K562 (cell line): Measurements from ENCODE around the gene C1QBP. TPM values are rescaled to one million over a fixed set of nuclear protein-coding genes. Genes with fewer than 3 reads are reported as not detected.

ENCODE experiments used
- ATAC-seq: fragments of 200-7000 bp; cut with Tn5 transposase; 3 replicates; pipeline ENCODE4 v1.9.1; 2020; ENCODE audit warnings: moderate library complexity
- BruUV-seq: library from RNA; stranded (reverse); fragments of 400-500 nt; replicated peaks from 2 replicates; lab custom pipeline; 2021; lab: Mats Ljungman, UMichigan
- CTCF ChIA-PET: fragments of 300-600 bp; formaldehyde crosslinking; extraction: SDS; loops from one replicate; lab custom pipeline; 2021; ENCODE audit warnings: low intra/inter-chr PET ratio; lab: Yijun Ruan, JAX
- POLR2A ChIA-PET: fragments of 300-600, 350-650 bp; sonication (Branson Sonifier 250); formaldehyde crosslinking; extraction: SDS; loops from one replicate; lab custom pipeline; 2021; ENCODE audit warnings: antibody characterized with exemption, inconsistent platforms; lab: Yijun Ruan, JAX
- DNase-seq, 4 experiments: peaks; one replicate each; pipeline versions ENCODE4 v3.0.0 to v3.0.0-alpha.2; 2011 to 2018; ENCODE audit warnings: low spot score in 3 of 4, mixed read lengths in 3 of 4; ENCODE audit errors: extremely low read depth in 1 of 4
- FAIRE-seq: peaks from 2 replicates; lab custom pipeline; 2011; peaks lifted over from hg19 to GRCh38; lab: Jason Lieb, UNC
- H2AFZ ChIP-seq: 2 replicates; pipeline ENCODE4 v1.6.0; 2011; ENCODE audit warnings: low read depth, low read length, control low read depth, inconsistent platforms
- H3K27ac ChIP-seq: fragments of 200-600 bp; 3 replicates; pipeline ENCODE4 v1.8.0; 2011; ENCODE audit warnings: low read depth, mild to moderate bottlenecking, control low read depth, inconsistent platforms, low read length, moderate library complexity, mixed read lengths; ENCODE audit errors: extremely low read depth
- H3K27me3 ChIP-seq, 2 experiments: fragments of 300-600 bp in 1 of 2; 2 replicates in 1 of 2; 3 replicates in 1 of 2; pipeline versions ENCODE4 v1.6.0 to v1.8.0; 2011; ENCODE audit warnings: inconsistent platforms in 2 of 2, low read length in 2 of 2, mild to moderate bottlenecking in 1 of 2, mixed read lengths in 1 of 2, moderate library complexity in 1 of 2; ENCODE audit not compliant: control insufficient read depth in 2 of 2, insufficient read depth in 2 of 2
- H3K36me3 ChIP-seq: fragments of 300-600 bp; 3 replicates; pipeline ENCODE4 v1.8.0; 2011; ENCODE audit warnings: mild to moderate bottlenecking, low read length, inconsistent platforms; ENCODE audit not compliant: control insufficient read depth, insufficient read depth
- H3K4me1 ChIP-seq, 2 experiments: fragments of 200-600 bp in 1 of 2; replicated peaks in 1 of 2; 2 replicates in 1 of 2; 3 replicates in 1 of 2; pipeline versions ENCODE4 v1.5.1 to v1.8.0; 2011; ENCODE audit warnings: inconsistent platforms in 2 of 2, low read length in 2 of 2, mild to moderate bottlenecking in 1 of 2, mixed read lengths in 1 of 2, moderate library complexity in 1 of 2; ENCODE audit not compliant: control insufficient read depth in 2 of 2, insufficient read depth in 2 of 2
- H3K4me2 ChIP-seq: 2 replicates; pipeline ENCODE4 v1.6.1; 2011; ENCODE audit warnings: low read length, control low read depth, inconsistent platforms, mixed read lengths; ENCODE audit not compliant: insufficient read depth
- H3K4me3 ChIP-seq: fragments of 200-600 bp; sonication (generic), shearing (Covaris generic); 2 replicates; pipeline ENCODE4 v1.5.1; 2016; ENCODE audit warnings: control low read depth, inconsistent platforms
- H3K79me2 ChIP-seq: fragments of 200-600 bp; 3 replicates; pipeline ENCODE4 v1.8.0; 2011; ENCODE audit warnings: low read length, inconsistent platforms; ENCODE audit not compliant: control insufficient read depth, insufficient read depth
- H3K9ac ChIP-seq, 2 experiments: 2 replicates each; pipeline versions ENCODE4 v1.6.0 to v1.6.1; 2011; ENCODE audit warnings: low read depth in 2 of 2, low read length in 2 of 2, control low read depth in 1 of 2, inconsistent platforms in 1 of 2, mild to moderate bottlenecking in 1 of 2, mixed read lengths in 1 of 2; ENCODE audit not compliant: insufficient read depth in 1 of 2
- H3K9me1 ChIP-seq: one replicate; pipeline ENCODE4 v1.6.0; 2011; ENCODE audit warnings: inconsistent platforms, mild to moderate bottlenecking, low read length, moderate library complexity; ENCODE audit not compliant: control insufficient read depth, insufficient read depth
- H3K9me3 ChIP-seq: replicated peaks from 2 replicates; pipeline ENCODE4 v1.5.1; 2011; ENCODE audit warnings: low read depth, low read length, inconsistent platforms; ENCODE audit not compliant: control insufficient read depth, insufficient read depth
- H4K20me1 ChIP-seq: replicated peaks from 2 replicates; pipeline ENCODE4 v1.6.1; 2011; ENCODE audit warnings: low read length, inconsistent platforms, mixed read lengths; ENCODE audit not compliant: control insufficient read depth, insufficient read depth
- CTCF ChIP-seq, 3 experiments: IDR thresholded peaks in 2 of 3; conservative IDR thresholded peaks in 1 of 3; 2 replicates each; pipeline ENCODE4 v1.5.1; 2011 to 2012; ENCODE audit warnings: low read length in 3 of 3, mild to moderate bottlenecking in 3 of 3, control low read depth in 2 of 3, improper control_type of control experiment in 1 of 3, inconsistent platforms in 1 of 3, low read depth in 1 of 3, mixed read lengths in 1 of 3, moderate library complexity in 1 of 3; ENCODE audit not compliant: insufficient read depth in 2 of 3
- FOXJ3 ChIP-seq: sonication (generic); formaldehyde crosslinking; IDR thresholded peaks from 2 replicates; pipeline ENCODE4 v1.4.0; 2020; ENCODE audit warnings: mild to moderate bottlenecking, missing genetic modification reagents
- MAFG ChIP-seq: fragments of 450-650 bp; conservative IDR thresholded peaks from 2 replicates; pipeline ENCODE4 v1.6.1; 2016; ENCODE audit warnings: missing genetic modification characterization, missing compliant biosample characterization
- SMAD4 ChIP-seq: fragments of 250-450 bp; sonication (Bioruptor Pico); conservative IDR thresholded peaks from 2 replicates; pipeline ENCODE4 v1.8.0; 2021; ENCODE audit warnings: inconsistent platforms, mild to moderate bottlenecking, moderate library complexity
- SRSF7 ChIP-seq: fragments of 200-400 bp; formaldehyde crosslinking; optimal IDR thresholded peaks from 2 replicates; pipeline ENCODE3; 2017; ENCODE audit warnings: mild to moderate bottlenecking, low read depth, low read length
- ZFP1 ChIP-seq: fragments of 450-650 bp; formaldehyde crosslinking; IDR thresholded peaks from 2 replicates; pipeline ENCODE4 v1.4.0; 2020; ENCODE audit warnings: mild to moderate bottlenecking, mixed read lengths
- ZNF778 ChIP-seq: fragments of 450-650 bp; formaldehyde crosslinking; IDR thresholded peaks from 2 replicates; pipeline ENCODE4 v1.4.0; 2020; ENCODE audit warnings: mild to moderate bottlenecking, moderate library complexity
- WGBS: fragments of 100-300 bp; shearing (Covaris generic); methylation state at CpG from one replicate; pipeline ENCODE4 v1.1.6; 2016; ENCODE audit warnings: low coverage, mixed read lengths; ENCODE audit not compliant: insufficient coverage; ENCODE audit errors: missing lambda C conversion rate; 5-methylcytosine and 5-hydroxymethylcytosine counted together
- in situ Hi-C: fragments of 300-500 bp; cut with MboI; formaldehyde crosslinking; loops from 4 replicates; pipeline ENCODE4 v1.15.0; 2018; ENCODE audit warnings: inconsistent platforms, mixed read lengths
- intact Hi-C: fragments of 100-400 bp; cut with micrococcal nuclease; formaldehyde crosslinking; loops from 2 replicates; pipeline ENCODE4 v1.14.2; 2022
- polyA plus RNA-seq, 8 experiments: library from polyadenylated mRNA; depleted of rRNA in 4 of 8; stranded (reverse) in 5 of 8; unstranded in 3 of 8; fragments of >200 nt; fragmentation: Nextera tagmentation in 2 of 8; fragmentation: Illumina TruSeq in 1 of 8; extraction: Ambion mirVana in 2 of 8; extraction: Trizol in 1 of 8; gene quantifications; 2 replicates each; pipeline versions ENCODE4 v1.2.1 to v1.2.3, GENCODE V29; 2011 to 2014; ENCODE audit warnings: inconsistent platforms in 1 of 8, missing spikeins in 1 of 8
- total RNA-seq, 7 experiments: library from RNA; depleted of rRNA in 6 of 7; stranded (reverse); fragments of >200 nt in 6 of 7; fragmentation: Illumina TruSeq in 2 of 7; extraction: Trizol in 2 of 7; gene quantifications; 2 replicates each; pipeline versions ENCODE4 v1.2.1 to v1.2.3, GENCODE V29; 2011 to 2021; ENCODE audit warnings: low replicate concordance in 1 of 7
- TF ChIP-seq, protein P1 (sequence below): fragments of 250-450 bp; sonication (Bioruptor Pico); IDR thresholded peaks from 2 replicates; pipeline ENCODE4 v1.4.0; 2020; ENCODE audit warnings: mild to moderate bottlenecking, moderate library complexity, borderline replicate concordance
- TF ChIP-seq, protein P2 (sequence below): fragments of 250-450 bp; sonication (Bioruptor Pico); IDR thresholded peaks from 2 replicates; pipeline ENCODE4 v1.5.0; 2022; ENCODE audit warnings: mild to moderate bottlenecking

Gene C1QBP
- total and polyA plus RNA-seq, 9 of the 15 experiments (the other 6 are each of a cell fraction or from before 2014, with no cell fraction given) = 90.7 to 665 (median 414) TPM

DNA sequence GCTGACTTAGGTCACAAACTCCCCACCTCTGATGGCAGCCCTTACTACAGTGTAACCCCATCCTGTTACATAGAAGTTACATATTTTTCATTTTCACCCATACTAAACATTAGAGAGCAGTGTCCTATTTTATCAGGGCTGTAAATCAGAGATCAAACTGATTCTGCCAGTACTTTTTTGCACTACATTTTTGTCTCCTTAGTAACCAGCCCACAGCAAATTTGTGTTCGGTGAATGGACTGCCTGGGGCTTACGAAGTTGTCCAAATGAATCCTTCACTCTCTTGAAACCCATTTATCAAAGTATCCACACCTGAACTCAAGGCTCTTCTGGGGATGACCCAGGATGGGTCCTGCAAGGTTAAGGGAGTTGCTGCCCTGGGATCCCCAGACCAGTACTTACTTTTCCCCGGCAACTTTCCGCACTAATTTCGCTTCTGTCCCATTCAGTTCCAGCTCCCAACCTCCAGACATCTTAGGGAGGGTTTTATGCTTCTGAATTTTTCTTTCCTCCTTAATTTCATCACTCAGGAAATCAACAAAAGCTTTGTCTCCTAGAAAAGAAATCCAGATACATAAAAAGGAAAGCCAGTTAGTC lies 1.1 kb downstream of the C1QBP start:
- Histone ChIP-seq H2AFZ (no peak overlapping the region), H3K9me1 (no peaks in the 10 kb centered on the region), H3K79me2 (peaks cover 48% of the 10 kb centered on the region), H3K4me1 (peaks cover 8 to 9% of the 10 kb centered on the region in 2 experiments; a peak in 4 of 5 replicates), H3K27me3 (no peaks in the 10 kb centered on the region), H3K36me3 (peaks cover 58% of the 10 kb centered on the region), H3K9ac (peak overlapping the region; percentile 92 to 97), H3K9me3 (no peaks in the 10 kb centered on the region), H3K4me3 (peak overlapping the region; percentile 94), H3K27ac (peak overlapping the region; percentile 85), H3K4me2 (peak overlapping the region; percentile 94), H4K20me1 (no peaks in the 10 kb centered on the region)
- DNase-seq (no peak), FAIRE-seq (no peak), ATAC-seq (no peak)
- WGBS = 0% methylated on average over 5 of the region's 5 CpGs
- TF ChIP-seq, protein P1, sequence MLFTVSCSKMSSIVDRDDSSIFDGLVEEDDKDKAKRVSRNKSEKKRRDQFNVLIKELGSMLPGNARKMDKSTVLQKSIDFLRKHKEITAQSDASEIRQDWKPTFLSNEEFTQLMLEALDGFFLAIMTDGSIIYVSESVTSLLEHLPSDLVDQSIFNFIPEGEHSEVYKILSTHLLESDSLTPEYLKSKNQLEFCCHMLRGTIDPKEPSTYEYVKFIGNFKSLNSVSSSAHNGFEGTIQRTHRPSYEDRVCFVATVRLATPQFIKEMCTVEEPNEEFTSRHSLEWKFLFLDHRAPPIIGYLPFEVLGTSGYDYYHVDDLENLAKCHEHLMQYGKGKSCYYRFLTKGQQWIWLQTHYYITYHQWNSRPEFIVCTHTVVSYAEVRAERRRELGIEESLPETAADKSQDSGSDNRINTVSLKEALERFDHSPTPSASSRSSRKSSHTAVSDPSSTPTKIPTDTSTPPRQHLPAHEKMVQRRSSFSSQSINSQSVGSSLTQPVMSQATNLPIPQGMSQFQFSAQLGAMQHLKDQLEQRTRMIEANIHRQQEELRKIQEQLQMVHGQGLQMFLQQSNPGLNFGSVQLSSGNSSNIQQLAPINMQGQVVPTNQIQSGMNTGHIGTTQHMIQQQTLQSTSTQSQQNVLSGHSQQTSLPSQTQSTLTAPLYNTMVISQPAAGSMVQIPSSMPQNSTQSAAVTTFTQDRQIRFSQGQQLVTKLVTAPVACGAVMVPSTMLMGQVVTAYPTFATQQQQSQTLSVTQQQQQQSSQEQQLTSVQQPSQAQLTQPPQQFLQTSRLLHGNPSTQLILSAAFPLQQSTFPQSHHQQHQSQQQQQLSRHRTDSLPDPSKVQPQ (CRISPR knock-in tag) = no peak
- no peak for TF ChIP-seq MAFG
- TF ChIP-seq SMAD4 (CRISPR knock-in tag) = no peak
- TF ChIP-seq FOXJ3 = no peak
- TF ChIP-seq, protein P2, sequence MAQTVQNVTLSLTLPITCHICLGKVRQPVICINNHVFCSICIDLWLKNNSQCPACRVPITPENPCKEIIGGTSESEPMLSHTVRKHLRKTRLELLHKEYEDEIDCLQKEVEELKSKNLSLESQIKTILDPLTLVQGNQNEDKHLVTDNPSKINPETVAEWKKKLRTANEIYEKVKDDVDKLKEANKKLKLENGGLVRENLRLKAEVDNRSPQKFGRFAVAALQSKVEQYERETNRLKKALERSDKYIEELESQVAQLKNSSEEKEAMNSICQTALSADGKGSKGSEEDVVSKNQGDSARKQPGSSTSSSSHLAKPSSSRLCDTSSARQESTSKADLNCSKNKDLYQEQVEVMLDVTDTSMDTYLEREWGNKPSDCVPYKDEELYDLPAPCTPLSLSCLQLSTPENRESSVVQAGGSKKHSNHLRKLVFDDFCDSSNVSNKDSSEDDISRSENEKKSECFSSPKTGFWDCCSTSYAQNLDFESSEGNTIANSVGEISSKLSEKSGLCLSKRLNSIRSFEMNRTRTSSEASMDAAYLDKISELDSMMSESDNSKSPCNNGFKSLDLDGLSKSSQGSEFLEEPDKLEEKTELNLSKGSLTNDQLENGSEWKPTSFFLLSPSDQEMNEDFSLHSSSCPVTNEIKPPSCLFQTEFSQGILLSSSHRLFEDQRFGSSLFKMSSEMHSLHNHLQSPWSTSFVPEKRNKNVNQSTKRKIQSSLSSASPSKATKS (CRISPR knock-in tag) = no peak
- TF ChIP-seq ZFP1 (CRISPR knock-in tag) = no peak
- no peak for TF ChIP-seq SRSF7
- TF ChIP-seq CTCF (IDR thresholded peaks at IDR 0.05 in 2 of 3, conservative IDR thresholded peaks at IDR 0.05 in 1 of 3; ENCODE audit: insufficient read depth in 2 of 3, low read depth in 1 of 3, low read length in 3 of 3) = no peak
- TF ChIP-seq ZNF778 = no peak
- intact Hi-C loops (loop anchor here (5.0 kb wide), 1 partner anchor 241 kb away; no protein-coding TSS in a partner anchor), in situ Hi-C loops (no loop called here)
- BruUV-seq = no TSS peak
- CTCF ChIA-PET = interaction anchor here (2.0 kb wide), 1 partner anchor 188 kb away, joined by 9 read pairs; no protein-coding TSS in a partner anchor
- POLR2A ChIA-PET = interaction anchor here (1.2 to 1.5 kb wide), 2 partner anchors 9 to 58 kb away, joined by 4 to 8 read pairs; no protein-coding TSS in a partner anchor
